GM10248 (cell line): ENCODE results near the gene PDIA6.

Experiments
- CTCF ChIA-PET: fragments of 300-600 bp; sonication (Branson Sonifier 250); formaldehyde crosslinking; extraction: SDS; loops from one replicate; lab custom pipeline; 2021; ENCODE audit warnings: antibody characterized with exemption; lab: Yijun Ruan, JAX
- POLR2A ChIA-PET: fragments of 350-650 bp; sonication (Branson Sonifier 250); formaldehyde crosslinking; extraction: SDS; loops from one replicate; lab custom pipeline; 2020; ENCODE audit warnings: antibody characterized with exemption; lab: Yijun Ruan, JAX
- DNase-seq: peaks from one replicate; pipeline ENCODE4 v3.0.0; 2012; ENCODE audit errors: extremely low spot score
- TF ChIP-seq, protein P1 (sequence below): IDR thresholded peaks from 2 replicates; pipeline ENCODE4 v1.5.1; 2012; ENCODE audit warnings: mild to moderate bottlenecking, low read depth; ENCODE audit errors: extremely low read depth, missing control alignments, control extremely low read depth

PDIA6 gene

GRCh38 chr2:10775831-10776230 is 36.8 kb downstream of the PDIA6 start:
- DNase-seq: no peak
- ChIA-PET POLR2A (no interaction called here), CTCF (no interaction called here)
- TF ChIP-seq, protein P1, sequence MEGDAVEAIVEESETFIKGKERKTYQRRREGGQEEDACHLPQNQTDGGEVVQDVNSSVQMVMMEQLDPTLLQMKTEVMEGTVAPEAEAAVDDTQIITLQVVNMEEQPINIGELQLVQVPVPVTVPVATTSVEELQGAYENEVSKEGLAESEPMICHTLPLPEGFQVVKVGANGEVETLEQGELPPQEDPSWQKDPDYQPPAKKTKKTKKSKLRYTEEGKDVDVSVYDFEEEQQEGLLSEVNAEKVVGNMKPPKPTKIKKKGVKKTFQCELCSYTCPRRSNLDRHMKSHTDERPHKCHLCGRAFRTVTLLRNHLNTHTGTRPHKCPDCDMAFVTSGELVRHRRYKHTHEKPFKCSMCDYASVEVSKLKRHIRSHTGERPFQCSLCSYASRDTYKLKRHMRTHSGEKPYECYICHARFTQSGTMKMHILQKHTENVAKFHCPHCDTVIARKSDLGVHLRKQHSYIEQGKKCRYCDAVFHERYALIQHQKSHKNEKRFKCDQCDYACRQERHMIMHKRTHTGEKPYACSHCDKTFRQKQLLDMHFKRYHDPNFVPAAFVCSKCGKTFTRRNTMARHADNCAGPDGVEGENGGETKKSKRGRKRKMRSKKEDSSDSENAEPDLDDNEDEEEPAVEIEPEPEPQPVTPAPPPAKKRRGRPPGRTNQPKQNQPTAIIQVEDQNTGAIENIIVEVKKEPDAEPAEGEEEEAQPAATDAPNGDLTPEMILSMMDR: no peak

DNA sequence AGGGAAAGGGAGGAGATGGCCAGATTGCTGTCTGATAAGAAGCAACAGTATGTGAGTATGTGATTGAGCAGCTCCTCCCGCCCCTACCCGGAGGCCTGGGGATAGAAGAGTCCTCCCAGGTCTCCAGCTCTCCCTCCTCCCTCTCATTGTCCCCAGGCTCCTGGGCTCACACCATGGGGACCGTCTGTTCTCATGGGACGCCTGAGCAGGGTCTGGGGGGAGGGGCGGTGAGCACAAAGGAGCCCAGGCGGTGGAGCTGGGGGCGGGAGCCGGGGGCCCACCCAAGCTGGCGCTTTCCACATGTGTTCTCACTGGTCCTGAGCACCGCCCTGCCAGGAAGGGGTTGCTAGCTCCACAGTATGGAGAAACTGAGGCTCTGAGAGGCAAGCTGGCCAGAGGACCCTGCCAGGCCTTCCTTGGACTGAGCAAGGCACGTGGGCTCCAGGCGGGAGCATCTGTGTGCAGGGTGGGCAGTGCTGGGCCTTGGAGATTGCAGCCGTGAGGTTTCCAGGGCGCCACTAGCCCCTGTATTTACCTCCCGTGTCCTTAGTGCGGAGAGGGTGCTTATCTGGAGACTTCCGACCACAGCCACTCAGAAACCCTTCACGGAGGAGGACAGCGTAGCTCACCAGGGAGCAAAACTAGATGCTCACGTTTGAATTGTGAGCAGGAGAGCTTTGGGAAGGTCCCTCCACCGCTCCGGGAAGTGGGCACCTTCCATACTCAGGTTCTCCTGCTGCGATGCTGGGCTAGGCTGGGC is 37.4 kb downstream of the PDIA6 start:
- peak; percentile 19 for DNase-seq
- TF ChIP-seq, protein P1: no peak
- ChIA-PET POLR2A (no interaction called here), CTCF (interaction anchor here (1.3 kb wide), 1 partner anchor 37 kb away, joined by 3 read pairs; the partner anchor contains the start of gene PDIA6)

GRCh38 chr2:10774394-10774793 is 38.2 kb downstream of the PDIA6 start:
- POLR2A ChIA-PET: no interaction called here
- no peak for DNase-seq
- TF ChIP-seq, protein P1: no peak
- CTCF ChIA-PET: interaction anchor here (1.3 kb wide), 1 partner anchor 38 kb away, joined by 3 read pairs; the partner anchor contains the start of gene PDIA6

DNA sequence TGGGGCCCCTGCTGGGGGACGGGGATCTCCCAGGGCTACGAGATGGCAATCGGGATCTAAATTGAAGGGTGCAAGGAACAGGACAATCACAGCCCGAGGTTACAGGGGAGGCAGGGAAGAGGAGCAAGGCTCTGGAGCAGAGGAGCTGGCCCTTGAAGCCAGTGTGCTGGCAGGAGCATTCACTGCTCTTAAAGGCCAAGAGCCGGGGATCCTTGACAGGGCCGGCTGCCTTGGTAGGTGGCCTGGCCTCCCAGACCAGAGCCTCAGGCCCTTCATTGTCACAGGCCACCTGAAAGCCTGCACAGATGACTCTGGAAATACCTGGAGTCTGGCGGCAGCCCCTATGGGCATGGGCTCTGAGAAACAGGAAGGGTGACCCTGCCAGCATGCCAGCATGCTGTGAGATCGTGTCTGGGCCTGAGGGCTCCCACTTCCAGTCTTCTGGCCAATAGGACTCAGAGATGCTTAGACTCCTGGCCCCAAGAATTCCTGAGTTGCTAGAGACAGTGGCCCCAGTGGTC is 38.7 kb downstream of the PDIA6 start:
- POLR2A ChIA-PET: no interaction called here
- TF ChIP-seq, protein P1: no peak
- DNase-seq: peak; percentile 20
- CTCF ChIA-PET: no interaction called here

DNA sequence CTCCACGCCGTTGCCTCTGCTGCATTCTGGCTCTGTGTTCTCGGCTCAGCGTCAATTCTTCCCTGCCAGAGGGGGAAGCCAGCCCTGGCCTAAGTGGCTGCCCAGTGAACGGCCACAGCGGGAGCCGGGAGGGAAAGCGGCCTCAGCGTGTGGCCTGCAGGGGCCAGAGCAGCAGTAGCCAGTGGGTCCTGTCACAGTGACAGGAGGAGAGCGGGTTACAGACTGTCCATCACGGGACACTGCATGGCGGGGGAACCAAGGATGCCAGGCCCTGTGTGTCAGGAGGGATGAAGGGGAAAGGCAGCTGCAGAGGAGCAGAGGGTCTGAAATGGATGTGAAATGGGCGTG is 39.7 kb downstream of the PDIA6 start:
- no peak for DNase-seq
- POLR2A ChIA-PET: no interaction called here
- CTCF ChIA-PET: no interaction called here
- TF ChIP-seq, protein P1: no peak

DNA sequence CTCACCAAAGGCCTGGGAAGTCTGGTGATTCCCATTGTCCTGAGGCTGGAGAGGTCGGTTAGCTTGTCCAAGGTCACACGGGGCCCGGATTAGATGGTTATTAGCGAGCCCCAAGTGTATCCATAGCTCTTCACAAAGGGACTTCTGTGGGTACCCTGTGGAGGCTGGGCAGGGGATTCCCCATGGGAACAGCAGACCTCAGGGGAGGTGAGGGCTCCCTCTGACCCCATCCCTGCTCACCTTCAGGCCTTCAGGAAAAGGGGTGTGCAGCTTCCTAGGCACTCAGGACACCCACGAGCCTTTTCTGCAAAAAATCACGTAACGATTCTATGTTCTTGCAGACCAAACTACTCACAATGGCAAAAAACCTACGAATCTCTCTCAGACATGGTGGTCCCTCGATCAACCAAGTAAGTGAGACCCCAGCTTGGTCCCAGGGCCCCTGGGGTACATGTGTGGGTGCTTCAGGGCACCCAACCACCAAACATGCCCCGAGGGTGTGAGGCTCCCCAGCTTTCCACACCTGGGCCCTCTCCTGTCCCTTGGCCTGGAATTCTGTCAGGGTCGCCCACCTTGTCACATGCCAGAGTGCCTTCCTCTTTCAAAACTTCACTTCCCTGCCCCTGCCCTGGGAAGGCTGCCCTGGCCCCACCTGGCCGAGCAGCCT is 40.3 kb downstream of the PDIA6 start:
- ChIA-PET CTCF (no interaction called here), POLR2A (no interaction called here)
- TF ChIP-seq, protein P1: no peak
- peak; percentile 18 for DNase-seq
